NCI-H2081 treated with DMSO at 0.1 percent for 48 hours (cell line): Measurements from ENCODE around the gene KCNK1.

Experiments used
- DNase-seq: peaks from one replicate; lab custom pipeline; 2025; lab: John Stamatoyannopoulos, UW

The KCNK1 gene

GRCh38 chr1:233636503-233636877 lies 22.6 kb downstream of the KCNK1 start:
- no peak for DNase-seq

GRCh38 chr1:233638513-233638912 lies 24.6 kb downstream of the KCNK1 start:
- DNase-seq, result no peak

- no peak for DNase-seq
Observed at GRCh38 chr1:233639611-233640010, 25.7 kb downstream of the KCNK1 start.

- no peak for DNase-seq
Observed at GRCh38 chr1:233640179-233640578, 26.3 kb downstream of the KCNK1 start.

GRCh38 chr1:233641029-233641428 lies 27.1 kb downstream of the KCNK1 start:
- no peak for DNase-seq

- DNase-seq, result no peak
Observed at GRCh38 chr1:233647073-233647472, 33.2 kb downstream of the KCNK1 start.

GRCh38 chr1:233647636-233648035 lies 33.7 kb downstream of the KCNK1 start:
- no peak for DNase-seq

GRCh38 chr1:233651061-233651460 lies 37.2 kb downstream of the KCNK1 start:
- no peak for DNase-seq

- DNase-seq, result no peak
Observed at GRCh38 chr1:233651563-233652233, 37.8 kb downstream of the KCNK1 start.

- no peak for DNase-seq
Observed at GRCh38 chr1:233652526-233652925, 38.6 kb downstream of the KCNK1 start.

GRCh38 chr1:233654658-233655280 lies 40.9 kb downstream of the KCNK1 start:
- no peak for DNase-seq

- DNase-seq, result no peak
Observed at GRCh38 chr1:233655301-233655740, 41.4 kb downstream of the KCNK1 start.

- DNase-seq, result no peak
Observed at GRCh38 chr1:233656032-233656635, 42.2 kb downstream of the KCNK1 start.

GRCh38 chr1:233656687-233657086 lies 42.8 kb downstream of the KCNK1 start:
- no peak for DNase-seq

GRCh38 chr1:233657466-233657865 lies 43.6 kb downstream of the KCNK1 start:
- no peak for DNase-seq

GRCh38 chr1:233659495-233659894 lies 45.6 kb downstream of the KCNK1 start:
- DNase-seq, result no peak

- DNase-seq, result no peak
Observed at GRCh38 chr1:233661376-233662159, 47.7 kb downstream of the KCNK1 start.

GRCh38 chr1:233662575-233663304 lies 48.8 kb downstream of the KCNK1 start:
- no peak for DNase-seq

GRCh38 chr1:233664253-233664652 lies 50.3 kb downstream of the KCNK1 start:
- DNase-seq, result no peak

- DNase-seq, result no peak
Observed at GRCh38 chr1:233664804-233665574, 51.1 kb downstream of the KCNK1 start.

- no peak for DNase-seq
Observed at GRCh38 chr1:233665575-233666270, 51.8 kb downstream of the KCNK1 start.
